Measurements from ENCODE around the gene UBE2E1.
"Not testable (repeated sequence)": the region's sequence is repeated elsewhere in the genome, so short reads cannot be mapped to it uniquely, and the experiment has no call there.

UBE2E1 gene

DNA sequence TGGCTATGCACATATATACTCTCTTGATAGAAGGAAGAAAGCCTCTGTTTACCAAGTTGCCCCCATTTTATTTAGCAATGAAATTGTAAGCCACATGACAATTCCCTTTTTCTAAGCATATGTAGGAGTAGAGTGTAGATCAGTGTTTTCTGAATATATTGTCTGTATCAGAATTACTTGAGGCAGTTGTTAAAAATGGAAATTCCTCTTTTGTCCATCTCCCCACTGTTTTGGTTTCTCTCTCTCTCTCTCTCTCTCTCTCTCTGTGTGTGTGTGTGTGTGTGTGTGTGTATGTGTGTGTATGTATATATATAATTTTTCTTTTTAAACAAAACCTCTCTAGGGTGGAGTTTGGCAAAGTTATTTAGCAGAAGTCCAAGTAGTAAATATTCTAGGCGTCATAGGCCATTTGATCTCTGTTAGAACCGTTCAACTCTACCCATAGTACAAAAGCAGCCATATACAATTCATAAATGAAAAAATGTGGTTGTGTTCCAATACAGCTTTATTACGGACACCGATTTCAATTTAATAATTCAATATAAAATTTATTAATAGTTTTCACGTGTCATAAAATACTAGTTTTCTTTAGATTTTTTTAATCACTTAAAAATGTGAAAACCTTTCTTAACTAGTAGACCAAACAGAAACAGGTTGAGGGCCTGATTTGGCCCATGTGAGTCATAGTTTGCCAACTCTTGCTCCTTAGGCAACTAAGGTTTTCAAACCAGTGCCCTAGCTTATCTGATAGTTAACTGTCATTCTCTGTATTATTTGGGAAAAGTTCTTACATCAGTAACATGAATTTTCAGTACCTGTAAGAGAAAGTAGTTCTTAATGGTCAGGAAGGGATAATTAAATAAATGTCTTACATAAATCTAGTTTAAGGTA is 39.8 kb downstream of the UBE2E1 start:
- no peak for DNase-seq

DNA sequence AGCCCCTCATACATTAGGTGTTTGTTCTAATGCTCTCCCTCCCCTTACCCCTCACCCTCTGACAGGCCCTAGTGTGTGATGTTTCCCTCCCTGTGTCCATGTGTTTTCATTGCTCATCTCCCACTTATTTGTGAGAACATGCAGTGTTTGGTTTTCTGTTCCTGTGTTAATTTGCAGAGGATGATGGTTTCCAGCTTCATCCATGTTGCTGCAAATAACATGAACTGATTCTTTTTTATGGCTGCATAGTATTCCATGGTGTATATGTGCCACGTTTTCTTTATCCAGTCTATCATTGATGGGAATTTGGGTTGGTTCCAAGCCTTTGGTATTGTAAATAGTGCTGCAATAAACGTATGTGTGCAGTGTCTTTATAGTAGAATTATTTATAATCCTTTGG is 43.7 kb downstream of the UBE2E1 start:
- DNase-seq, result not testable (repeated sequence)

DNA sequence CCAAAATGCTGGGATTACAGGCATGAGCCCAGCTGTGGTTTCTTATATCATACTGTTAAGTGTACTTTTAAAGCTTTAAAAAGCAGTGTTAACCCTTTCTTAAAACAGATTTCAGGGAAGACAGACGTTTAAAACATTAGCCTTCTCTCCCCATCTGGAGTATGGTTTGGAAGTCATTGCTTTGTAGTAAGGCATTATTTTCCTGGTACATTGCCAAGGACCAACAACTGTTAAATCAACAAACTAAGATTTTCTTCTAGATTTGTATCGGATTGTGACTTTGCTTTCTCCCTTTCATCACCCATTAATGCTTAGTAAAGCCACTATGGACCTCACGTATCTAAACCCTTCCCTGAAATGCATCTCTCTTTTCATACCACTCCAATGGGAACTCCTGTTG is 50.5 kb downstream of the UBE2E1 start:
- no peak for DNase-seq

DNA sequence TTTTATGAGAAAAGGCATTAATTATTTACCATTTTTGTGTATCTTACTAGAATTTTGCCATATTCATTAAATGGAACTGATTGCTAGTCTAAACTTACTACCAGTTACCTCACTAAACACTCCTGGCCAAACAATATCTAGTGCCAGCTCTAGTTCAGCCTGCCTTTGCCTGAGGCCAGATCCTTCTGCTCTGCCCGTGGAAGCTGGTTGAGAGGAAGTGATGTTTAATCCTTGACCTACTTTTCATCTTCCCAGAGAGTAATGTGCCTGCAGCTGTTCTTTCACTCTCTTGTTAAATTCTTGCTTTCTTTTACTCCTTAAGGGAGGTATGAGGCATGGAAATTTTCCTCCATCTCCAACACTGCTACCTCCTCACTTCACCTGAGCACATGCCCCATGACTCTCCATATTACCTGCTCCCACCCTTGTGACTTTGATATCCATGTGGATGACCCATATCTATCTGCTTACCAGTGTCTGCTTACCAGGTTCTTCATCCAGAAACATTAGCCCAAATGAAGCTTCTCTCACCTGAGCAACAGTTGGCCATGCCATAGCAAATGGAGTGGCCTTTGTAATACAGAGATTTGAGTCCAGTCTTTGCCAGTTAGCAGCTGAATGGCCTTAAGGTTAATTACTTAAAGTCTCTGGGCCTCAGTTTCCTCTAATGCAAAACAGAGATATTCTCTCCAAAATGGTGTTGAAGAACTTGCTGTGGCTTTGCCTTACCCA is 53.4 kb downstream of the UBE2E1 start:
- no peak for DNase-seq

DNA sequence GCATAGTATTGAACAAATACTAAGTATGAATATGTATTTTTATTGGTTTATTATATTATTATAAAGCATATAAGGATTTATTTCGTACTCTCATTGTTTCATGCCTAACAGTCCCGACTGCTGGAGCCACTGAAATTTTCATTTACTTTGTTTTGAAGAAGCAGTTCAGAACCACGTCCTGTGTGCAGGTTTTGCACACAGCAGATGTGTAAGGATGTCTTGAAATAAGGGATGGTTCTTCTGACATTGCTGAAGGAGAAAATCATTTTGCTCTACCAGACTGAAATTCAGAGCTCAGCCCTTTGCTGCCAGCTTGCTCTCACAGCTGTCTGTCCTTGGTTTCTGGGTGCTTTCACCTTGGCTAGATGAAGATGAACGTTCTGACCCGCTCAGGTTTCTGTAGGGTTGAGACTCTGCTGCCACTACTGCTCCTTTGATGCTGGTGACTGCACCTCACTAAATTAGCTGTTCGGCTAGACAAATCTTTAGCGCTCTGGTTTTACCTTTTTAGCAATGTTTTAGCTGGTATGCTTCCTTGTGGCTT is 54.2 kb downstream of the UBE2E1 start:
- no peak for DNase-seq

DNA sequence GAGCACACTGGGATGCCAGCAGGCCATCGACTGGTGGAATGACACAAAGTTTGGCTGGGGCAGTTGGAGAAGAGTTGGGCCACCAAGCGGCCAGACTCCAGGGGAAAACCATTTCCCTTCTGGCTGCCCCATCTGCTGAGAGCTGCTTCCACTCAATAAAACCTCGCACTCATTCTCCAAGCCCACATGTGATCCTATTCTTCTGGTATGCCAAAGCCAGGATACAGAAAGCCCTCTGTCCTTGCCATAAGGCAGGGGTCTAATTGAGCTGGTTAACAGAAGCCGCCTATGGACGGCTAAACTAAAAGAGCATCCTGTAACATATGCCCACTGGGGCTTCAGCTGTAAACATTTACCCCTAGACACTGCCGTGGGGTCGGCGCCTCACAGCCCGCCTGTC is 55.9 kb downstream of the UBE2E1 start:
- DNase-seq, result no peak

DNA sequence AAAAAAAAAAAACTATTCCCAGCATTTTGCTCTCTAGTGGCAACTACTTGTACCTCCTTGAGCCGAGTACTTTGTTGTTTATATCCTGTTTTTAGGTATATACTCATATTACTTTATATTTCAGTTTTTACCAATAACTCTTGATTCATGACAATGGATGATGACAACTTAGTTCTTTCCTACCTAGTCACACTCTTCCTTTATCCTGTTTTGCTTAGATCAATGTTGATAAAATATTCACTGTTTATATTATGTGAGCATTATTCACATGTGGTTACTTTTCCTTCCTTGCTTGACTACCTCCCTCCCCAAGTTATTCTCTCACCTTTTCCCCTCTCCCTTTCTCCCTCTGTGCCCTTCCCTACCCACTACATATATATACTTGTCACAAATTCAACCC is 57.3 kb downstream of the UBE2E1 start:
- no peak for DNase-seq

DNA sequence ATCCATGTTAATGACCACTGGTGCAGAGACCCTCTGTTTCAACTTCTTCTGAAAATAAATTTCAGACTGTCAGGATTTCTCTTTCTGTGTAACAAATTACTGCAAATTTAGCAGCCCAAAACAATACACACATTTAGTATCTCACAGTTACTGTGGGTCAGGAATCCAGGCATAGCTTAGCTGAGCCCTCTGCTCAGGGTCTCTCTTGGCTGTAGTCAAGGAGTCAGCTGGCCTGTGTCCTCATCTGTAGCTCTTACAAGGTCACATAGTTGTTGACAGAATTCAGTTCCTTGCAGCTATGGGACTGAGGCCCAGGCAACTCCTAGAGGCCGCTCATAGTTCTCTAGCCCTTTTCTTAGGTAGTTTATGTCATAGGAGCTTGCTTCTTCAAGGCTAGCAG is 59.2 kb downstream of the UBE2E1 start:
- DNase-seq, result no peak

DNA sequence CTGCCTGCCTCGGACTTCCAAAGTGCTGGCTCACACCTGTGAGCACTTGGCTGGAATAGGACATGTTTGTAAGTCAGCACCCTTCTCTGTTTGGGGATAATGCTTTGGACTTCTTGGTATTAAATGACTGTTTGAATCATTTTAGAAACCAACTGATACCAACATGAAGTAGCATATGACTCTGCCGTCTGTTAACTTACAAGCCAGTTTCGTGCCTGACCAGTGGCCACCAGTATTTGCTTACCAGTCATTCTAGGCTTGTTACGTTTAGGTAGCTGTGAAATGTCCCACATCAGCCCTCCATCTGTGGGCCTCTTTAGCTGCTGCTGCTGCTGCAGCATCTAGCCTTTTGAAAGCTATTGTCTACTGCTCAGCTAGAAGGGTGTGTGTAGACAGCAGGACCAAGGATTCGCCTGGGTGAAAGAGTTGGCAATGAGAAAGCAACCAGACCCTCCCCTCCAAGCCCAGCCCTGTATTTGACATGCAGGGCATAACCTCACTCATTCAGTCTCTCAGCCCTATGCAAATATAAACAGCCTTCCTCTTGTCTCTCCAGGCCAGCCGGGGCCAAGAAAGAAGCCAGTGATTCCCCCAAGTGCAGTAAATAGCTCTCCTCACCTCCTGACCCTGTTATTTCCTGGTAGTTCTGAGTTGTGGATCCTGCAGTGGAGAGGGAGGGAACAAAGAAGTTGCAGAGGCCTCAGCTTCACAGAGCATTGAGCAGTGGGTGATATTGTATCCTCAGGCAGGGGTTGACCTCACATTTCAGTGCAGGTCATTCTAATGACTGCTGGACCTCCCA is 60.0 kb downstream of the UBE2E1 start:
- peak in 41 of 56 donors; percentile 6 to 69 (median 27) for DNase-seq

DNA sequence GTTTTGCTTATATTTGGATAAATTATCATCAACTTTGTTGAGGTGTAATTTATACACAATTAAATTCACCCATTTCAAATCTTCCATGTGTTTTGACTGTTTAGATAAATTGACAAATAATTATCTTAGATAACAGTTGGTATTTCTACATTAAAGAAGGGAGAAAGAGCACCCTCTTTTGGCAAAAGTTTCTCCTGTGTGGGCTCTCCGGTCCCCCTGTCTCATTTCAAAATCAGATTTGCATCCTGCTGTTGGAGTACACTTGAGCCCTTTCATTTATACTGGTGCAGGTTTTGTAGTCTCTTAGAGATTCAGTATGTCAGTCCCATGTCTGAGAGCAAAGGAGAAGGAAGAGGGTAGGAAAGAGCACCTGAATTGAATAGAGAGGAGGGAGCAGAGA is 61.6 kb downstream of the UBE2E1 start:
- DNase-seq, result no peak

DNA sequence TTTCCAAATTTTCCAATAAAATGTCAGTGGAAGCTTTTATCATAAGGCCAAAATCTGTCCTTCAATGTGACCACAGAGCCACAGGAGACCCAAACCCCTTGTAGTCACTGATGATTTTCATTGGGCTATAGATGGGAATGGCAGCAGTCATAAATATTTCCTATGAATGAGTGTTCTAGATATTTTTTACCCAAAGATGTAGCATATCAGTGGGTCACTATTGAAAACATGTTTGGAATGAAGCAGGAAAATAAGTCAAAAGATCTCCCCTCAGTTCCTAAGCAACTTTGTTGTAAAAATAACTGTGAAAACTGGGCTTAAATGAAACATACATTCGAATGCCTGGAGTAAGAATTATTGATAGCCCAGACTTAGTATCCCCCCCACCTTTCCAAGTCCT is 62.1 kb downstream of the UBE2E1 start:
- DNase-seq, result no peak

DNA sequence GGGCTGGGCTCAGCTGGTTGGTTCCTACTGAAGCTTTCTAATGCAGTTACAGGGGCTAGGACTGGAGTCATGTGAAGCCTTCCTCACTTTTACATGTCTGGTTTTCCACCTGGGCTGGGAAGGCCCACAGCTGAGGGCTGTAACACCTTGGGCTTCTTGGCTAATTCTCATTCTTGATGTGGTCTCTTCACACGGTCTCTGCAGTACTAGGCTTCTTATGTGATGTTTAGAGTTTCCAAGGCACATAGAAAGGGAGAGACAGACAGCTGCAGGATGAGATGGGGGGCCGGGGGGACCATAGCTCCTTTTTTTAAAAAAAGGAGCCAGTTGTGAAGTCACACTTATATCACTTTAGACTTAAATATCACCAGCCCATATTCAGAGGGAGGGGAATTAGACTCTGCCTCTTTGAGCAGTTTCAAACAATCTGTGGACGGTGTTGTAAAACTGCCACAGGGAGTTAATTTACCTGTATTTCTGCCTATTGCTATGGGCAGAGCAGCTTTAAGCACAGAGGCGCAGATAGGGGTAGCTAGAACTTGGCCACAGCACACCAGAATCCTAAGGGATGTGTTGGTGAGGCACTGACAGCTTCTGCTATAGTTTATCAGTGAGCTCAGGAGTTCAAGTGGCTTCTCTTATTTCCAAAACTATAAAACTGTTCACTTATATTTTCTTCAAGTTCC is 64.4 kb downstream of the UBE2E1 start:
- no peak for DNase-seq

DNA sequence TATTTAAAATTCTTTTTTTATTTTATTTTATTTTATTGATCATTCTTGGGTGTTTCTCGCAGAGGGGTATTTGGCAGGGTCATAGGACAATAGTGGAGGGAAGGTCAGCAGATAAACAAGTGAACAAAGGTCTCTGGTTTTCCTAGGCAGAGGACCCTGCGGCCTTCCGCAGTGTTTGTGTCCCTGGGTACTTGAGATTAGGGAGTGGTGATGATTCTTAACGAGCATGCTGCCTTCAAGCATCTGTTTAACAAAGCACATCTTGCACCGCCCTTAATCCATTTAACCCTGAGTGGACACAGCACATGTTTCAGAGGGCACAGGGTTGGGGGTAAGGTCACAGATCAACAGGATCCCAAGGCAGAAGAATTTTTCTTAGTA is 64.9 kb downstream of the UBE2E1 start:
- not testable (repeated sequence) for DNase-seq

DNA sequence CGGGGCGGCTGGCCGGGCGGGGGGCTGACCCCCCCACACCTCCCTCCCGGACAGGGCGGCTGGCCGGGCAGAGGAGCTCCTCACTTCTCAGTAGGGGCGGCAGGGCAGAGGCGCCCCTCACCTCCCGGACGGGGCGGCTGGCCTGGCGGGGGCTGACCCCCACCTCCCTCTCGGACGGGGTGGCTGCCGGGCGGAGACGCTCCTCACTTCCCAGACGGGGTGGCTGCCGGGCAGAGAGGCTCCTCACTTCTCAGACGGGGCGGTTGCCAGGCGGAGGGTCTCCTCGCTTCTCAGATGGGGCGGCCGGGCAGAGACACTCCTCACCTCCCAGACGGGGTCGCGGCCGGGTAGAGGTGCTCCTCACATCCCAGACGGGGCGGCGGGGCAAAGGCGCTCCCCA is 65.6 kb downstream of the UBE2E1 start:
- DNase-seq, result not testable (repeated sequence)

DNA sequence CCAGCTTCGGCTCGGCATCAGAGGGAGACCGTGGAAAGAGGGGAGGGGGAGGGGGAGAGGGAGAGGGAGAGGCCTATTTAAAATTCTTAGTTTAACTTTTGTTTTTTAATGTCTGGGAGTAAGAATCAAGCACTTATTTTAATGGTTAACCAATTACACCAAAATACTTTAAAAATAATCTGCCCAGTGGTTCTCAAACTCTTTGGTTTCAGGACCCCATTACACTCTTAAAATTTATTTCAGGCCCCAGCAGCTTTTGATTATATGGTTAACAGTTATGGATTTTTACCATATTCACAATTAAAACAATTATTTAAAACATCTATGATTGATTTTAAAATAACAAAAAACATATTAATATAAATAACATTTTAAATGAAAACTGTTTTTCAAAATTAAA is 66.6 kb downstream of the UBE2E1 start:
- no peak for DNase-seq

DNA sequence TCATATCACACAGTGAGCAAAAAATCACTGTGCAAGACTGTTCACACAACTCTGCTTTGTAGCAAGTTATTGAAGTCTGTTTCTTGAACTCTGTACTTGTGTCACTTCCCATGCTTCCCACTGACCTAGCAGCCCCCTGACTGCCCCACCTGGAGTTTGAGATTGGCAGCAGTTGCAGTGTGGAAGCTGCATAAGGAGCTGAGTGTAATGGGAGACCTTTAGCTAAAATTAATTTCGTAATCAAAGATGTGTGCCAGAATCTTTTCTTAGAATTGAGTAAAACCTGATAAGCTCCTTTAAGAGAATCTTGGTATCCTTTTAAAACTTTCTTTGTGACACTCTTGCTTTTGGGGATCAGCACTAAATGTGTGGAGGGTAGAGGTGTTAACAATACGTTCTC is 68.2 kb downstream of the UBE2E1 start:
- DNase-seq, result no peak

DNA sequence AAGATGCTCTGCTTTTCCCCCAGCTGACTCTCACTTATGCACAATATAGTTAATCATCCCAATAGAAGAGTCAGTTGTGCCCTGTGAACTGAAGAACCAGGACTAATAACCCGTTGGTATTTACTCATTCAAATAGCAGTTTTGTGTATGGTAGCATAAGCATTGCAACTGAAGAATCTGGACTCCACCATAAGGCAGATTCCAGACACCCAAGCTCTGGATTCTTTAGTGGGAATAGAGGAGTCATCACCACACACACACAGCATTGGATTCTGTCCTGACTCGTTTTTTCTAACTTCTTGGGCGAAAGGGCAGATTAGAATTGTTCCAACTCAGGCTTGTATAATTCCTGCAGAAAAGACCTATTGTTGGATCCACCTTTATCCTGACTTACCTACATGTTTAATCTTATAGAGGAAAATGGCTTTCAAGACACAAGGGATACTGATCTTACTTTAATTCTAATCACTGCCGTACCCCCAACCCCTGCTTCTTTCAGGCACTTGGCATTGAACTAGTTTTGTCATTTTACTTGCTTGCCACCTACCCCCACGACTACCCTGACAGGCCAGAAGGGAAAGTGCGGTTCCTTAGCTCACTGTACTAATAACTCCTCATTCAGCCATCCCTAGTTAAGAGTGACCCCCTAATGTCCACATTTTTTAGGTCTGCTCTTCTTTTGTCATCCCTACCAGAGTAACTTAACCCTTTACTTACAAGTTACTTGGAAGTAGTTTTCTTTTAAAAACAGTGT is 68.8 kb downstream of the UBE2E1 start:
- DNase-seq, result no peak

DNA sequence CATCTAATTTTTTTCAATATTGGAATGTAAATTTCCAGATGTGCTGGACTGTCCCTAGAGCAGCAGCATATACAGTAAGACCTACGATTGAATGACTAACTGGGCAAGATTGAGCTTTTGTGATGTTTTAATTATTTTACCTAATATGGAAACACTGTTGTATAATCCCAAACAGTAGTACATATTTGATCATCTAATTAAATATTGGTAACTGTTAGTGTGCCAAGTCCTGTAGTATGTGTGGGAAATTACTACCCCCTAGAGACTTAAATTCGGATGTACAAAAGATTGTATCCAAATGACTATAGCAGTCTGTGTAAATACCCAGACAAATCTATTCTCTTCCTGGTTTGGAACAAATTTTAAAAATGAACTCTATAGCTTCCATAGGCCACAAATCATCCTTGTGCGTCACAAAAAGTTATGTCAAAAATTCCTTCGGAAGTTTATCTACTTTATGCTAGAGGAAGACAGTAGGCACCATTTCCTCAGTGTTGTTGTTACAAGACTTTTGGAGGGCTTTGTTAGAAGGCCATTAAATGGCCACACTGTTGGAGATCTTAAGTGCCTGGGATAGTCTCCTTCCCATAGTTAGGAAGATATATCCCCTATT is 69.5 kb downstream of the UBE2E1 start:
- DNase-seq, result no peak

DNA sequence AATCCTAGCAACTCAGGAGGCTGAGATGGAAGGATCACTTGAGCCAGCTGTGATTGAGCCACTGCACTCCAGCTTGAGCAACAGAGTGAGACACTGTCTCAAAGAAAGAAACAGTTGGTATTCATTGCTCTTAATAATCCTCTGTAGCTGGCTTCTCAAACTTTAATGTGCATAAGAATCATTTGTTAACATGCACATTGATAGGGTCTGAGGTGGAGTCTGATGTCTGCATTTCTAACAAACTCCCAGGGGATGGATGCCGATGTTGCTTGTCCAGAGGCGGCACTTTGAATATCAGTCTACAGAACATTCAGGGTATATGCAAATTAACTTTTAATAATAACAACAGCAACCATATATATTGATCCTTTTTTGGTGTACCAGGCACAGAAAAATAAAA is 71.2 kb downstream of the UBE2E1 start:
- DNase-seq, result no peak

All from amygdala (tissue), 56 donors.